Stimulated activated CD4-positive, alpha-beta T cell treated with anti-CD3 and anti-CD28 coated beads, Interleukin-4, amount 100 ng/mL, for 24 hours (primary cell): Measurements from ENCODE around the gene ANO3.

Source experiments
- DNase-seq: peaks from one replicate; pipeline ENCODE4 v3.0.0-alpha.2; 2020

The ANO3 gene

GRCh38 chr11:26510164-26510563 is 178.2 kb downstream of the ANO3 start:
- no peak for DNase-seq

- DNase-seq: no peak
Observed at GRCh38 chr11:26510756-26511155, 178.8 kb downstream of the ANO3 start.

GRCh38 chr11:26512196-26512595 is 180.3 kb downstream of the ANO3 start:
- DNase-seq: no peak

GRCh38 chr11:26519469-26519868 is 187.5 kb downstream of the ANO3 start:
- no peak for DNase-seq

- no peak for DNase-seq
Observed at GRCh38 chr11:26522912-26523610, 191.1 kb downstream of the ANO3 start.

GRCh38 chr11:26527685-26528084 is 195.8 kb downstream of the ANO3 start:
- no peak for DNase-seq

- no peak for DNase-seq
Observed at GRCh38 chr11:26537341-26537740, 205.4 kb downstream of the ANO3 start.

- no peak for DNase-seq
Observed at GRCh38 chr11:26539517-26539916, 207.6 kb downstream of the ANO3 start.

GRCh38 chr11:26541870-26542269 is 209.9 kb downstream of the ANO3 start:
- no peak for DNase-seq

GRCh38 chr11:26549176-26549575 is 217.2 kb downstream of the ANO3 start:
- no peak for DNase-seq

GRCh38 chr11:26550022-26550421 is 218.1 kb downstream of the ANO3 start:
- no peak for DNase-seq

- DNase-seq: no peak
Observed at GRCh38 chr11:26551186-26551801, 219.4 kb downstream of the ANO3 start.

GRCh38 chr11:26553182-26553581 is 221.3 kb downstream of the ANO3 start:
- DNase-seq: no peak

- DNase-seq: no peak
Observed at GRCh38 chr11:26554455-26554854, 222.5 kb downstream of the ANO3 start.

GRCh38 chr11:26556582-26556981 is 224.7 kb downstream of the ANO3 start:
- no peak for DNase-seq

- DNase-seq: no peak
Observed at GRCh38 chr11:26557666-26558065, 225.7 kb downstream of the ANO3 start.

- DNase-seq: no peak
Observed at GRCh38 chr11:26558190-26558589, 226.3 kb downstream of the ANO3 start.

GRCh38 chr11:26569646-26570045 is 237.7 kb downstream of the ANO3 start:
- no peak for DNase-seq

- no peak for DNase-seq
Observed at GRCh38 chr11:26571861-26572654, 240.1 kb downstream of the ANO3 start, which contains the start of gene MUC15. TSS of gene MUC15 (minus strand) at chr11:26572263. CDS start at chr11:26567094, 5,169 bp downstream.

GRCh38 chr11:26572770-26573402 is 241.0 kb downstream of the ANO3 start:
- DNase-seq: no peak

- no peak for DNase-seq
Observed at GRCh38 chr11:26573896-26574295, 242.0 kb downstream of the ANO3 start.

GRCh38 chr11:26575946-26576345 is 244.0 kb downstream of the ANO3 start:
- no peak for DNase-seq

- no peak for DNase-seq
Observed at GRCh38 chr11:26578998-26579661, 247.2 kb downstream of the ANO3 start.
